D721Med (cell line): Measurements from ENCODE around the gene NTRK2.

Experiments used
- DNase-seq: peaks from one replicate; pipeline ENCODE4 v3.0.0; 2011; ENCODE audit warnings: low spot score; ENCODE audit not compliant: insufficient read length
- FAIRE-seq: peaks from 2 replicates; lab custom pipeline; 2011; peaks lifted over from hg19 to GRCh38; lab: Jason Lieb, UNC
- TF ChIP-seq, protein P1 (sequence below): IDR thresholded peaks from 2 replicates; pipeline ENCODE4 v1.5.1; 2012; ENCODE audit warnings: mild to moderate bottlenecking, control low read depth; ENCODE audit not compliant: insufficient read depth; ENCODE audit errors: missing control alignments

Gene NTRK2

DNA sequence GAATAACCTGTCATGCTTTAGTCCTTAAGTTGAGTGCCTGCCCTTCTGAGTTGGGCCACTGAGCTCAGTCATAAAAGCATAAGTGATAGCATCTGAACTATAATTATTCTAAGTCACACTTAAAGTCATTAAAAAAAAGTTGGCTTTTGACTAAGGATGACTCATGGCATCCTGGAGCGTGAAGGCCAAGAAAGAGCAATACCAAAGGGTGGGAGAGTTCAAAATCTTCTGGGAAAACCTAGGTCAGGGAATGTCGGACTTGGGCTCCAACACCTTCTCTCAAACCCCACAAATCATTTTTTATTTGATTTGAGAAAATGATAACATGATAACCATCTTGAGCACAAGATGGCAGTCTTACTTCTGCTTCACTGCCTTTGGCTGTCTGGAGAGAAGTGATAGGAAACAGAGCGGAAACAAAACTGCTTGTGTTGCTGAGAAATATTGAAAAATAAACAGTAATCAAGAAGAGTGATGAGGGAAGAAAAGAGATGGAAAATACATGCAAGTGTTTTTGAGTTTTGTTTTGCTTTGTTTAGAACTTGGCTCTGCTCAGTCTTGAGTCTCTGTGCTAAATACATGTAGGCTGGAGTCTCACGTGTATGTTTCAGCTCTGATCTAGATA lies 16.9 kb upstream of the NTRK2 start:
- FAIRE-seq (no peak), DNase-seq (no peak)
- TF ChIP-seq, protein P1, sequence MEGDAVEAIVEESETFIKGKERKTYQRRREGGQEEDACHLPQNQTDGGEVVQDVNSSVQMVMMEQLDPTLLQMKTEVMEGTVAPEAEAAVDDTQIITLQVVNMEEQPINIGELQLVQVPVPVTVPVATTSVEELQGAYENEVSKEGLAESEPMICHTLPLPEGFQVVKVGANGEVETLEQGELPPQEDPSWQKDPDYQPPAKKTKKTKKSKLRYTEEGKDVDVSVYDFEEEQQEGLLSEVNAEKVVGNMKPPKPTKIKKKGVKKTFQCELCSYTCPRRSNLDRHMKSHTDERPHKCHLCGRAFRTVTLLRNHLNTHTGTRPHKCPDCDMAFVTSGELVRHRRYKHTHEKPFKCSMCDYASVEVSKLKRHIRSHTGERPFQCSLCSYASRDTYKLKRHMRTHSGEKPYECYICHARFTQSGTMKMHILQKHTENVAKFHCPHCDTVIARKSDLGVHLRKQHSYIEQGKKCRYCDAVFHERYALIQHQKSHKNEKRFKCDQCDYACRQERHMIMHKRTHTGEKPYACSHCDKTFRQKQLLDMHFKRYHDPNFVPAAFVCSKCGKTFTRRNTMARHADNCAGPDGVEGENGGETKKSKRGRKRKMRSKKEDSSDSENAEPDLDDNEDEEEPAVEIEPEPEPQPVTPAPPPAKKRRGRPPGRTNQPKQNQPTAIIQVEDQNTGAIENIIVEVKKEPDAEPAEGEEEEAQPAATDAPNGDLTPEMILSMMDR, result no peak

DNA sequence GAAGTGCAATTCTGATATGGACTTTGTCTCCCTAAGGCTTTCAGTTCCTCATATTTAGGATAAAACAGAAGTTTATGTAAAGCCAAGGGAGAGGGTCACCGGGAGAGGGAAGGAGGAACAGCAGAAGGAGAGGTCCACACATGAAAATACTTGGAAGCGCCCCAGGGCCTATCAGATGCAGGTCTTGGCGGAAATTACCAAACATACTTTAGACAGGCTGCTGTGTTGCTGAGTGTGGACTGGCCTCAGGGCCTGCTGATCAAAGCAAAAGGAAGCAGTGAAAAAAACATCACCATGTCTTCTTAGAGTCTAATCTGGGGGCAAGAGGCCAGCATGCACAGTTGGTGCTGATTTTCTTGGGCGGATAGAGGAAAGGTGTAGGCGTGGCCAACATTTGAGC lies 14.1 kb upstream of the NTRK2 start:
- TF ChIP-seq, protein P1, result no peak
- FAIRE-seq, result no peak
- no peak for DNase-seq

DNA sequence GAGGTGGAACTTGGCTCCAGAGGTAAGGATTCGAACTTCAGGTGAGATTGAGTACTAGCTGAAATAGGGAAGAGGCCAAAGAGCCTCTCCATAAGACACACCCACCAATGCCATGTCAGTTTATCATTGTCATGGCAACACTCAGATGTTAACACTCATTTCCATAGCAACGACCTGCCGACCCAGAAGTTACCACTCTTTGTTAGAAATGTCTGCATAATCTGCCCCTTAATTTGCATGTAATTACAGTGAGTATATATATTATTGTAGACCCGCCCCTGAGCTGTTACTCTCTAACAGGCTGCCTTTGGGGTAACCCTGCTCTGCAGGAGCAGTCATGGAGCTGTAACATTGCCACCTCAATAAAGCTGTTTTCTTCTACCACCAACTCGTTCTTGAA lies 10.2 kb upstream of the NTRK2 start:
- no peak for DNase-seq
- TF ChIP-seq, protein P1, result no peak
- FAIRE-seq, result no peak

DNA sequence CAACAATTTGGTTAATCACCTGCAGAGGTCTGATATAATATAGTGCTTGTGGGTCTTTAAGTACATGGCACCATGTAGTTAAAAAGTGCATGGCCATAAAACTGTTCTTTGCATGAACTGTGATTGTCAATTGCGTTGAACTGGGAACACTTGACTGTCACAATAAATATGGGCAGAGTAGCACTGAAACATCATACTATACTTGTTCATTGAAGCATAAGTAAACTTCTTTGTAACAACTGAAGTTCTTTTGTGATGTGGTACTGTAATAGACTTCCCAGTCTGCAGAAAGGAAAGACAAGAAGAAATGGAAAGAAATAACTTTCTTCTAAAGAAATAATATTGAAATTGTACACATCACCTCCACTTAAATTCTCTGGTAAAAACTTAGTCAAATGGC lies 9.8 kb upstream of the NTRK2 start:
- TF ChIP-seq, protein P1, result no peak
- DNase-seq, result no peak
- no peak for FAIRE-seq

DNA sequence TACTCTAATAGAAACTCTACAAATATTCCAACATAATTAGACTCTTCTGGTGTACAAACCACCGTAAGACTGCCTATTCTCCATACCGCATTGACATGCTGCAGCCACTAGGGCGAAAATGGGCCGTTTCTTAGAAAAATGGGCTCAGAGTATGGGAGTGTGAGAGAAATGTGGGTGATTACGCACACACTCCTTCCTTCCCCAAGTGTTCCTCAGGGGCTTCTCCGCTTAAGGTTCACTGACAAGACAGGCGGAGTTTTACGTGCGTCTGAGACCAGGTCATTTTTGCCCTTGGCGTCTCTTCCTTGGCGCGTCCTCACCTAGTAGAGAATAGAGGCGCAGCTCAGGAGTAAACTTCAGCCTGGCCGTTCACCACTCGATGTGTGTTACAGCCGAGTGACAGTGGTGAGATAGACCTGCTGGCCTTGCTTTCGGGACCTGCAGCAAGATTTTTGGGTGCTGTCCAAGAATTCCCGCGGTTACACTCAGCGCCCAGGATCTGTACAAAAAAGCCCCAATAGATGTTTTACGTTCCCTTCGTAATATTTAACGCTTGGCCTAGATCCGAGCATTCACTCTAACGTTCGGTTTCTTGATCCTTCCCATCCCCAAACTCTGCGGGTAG lies 1.8 kb upstream of the NTRK2 start:
- TF ChIP-seq, protein P1, result no peak
- no peak for FAIRE-seq

DNA sequence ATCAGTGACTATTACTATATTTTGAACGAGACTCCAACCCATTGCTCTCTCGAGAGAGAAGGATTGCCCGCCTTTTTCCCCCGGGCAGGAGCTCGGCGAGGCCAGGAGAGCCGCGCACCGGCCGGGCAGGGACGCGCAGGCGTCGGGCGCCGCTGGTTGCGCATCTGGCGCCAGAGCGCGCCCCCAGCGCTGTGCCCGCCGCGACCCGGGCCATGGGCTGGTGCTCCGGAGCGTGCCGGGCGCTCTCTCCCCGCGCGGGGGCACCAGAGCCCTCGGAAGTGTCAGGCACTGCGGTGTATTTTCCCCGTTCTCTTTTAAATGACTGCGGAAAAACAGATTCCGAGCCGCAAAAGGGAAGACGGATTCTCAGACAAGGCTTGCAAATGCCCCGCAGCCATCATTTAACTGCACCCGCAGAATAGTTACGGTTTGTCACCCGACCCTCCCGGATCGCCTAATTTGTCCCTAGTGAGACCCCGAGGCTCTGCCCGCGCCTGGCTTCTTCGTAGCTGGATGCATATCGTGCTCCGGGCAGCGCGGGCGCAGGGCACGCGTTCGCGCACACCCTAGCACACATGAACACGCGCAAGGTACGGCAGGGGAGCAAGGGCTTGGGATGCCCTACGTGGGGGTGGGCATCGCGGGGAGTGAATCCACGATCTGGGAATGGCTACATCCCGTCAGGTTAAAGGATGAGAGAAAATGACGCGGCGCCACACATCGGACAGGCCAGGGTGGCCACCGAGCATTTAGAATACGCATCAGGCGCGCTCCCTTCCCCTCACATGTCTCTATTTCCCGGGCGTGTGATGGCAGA lies 1.1 kb upstream of the NTRK2 start:
- DNase-seq, result peak; percentile 18
- TF ChIP-seq, protein P1, result peak; percentile 45
- no peak for FAIRE-seq

More for the DNA sequence above, 1.8 kb upstream of the NTRK2 start:
- peak; percentile 12 for DNase-seq
